ENCODE results near the gene FADS3.
"Not testable (repeated sequence)": the region's sequence is repeated elsewhere in the genome, so short reads cannot be mapped to it uniquely, and the experiment has no call there.

The FADS3 gene

DNA sequence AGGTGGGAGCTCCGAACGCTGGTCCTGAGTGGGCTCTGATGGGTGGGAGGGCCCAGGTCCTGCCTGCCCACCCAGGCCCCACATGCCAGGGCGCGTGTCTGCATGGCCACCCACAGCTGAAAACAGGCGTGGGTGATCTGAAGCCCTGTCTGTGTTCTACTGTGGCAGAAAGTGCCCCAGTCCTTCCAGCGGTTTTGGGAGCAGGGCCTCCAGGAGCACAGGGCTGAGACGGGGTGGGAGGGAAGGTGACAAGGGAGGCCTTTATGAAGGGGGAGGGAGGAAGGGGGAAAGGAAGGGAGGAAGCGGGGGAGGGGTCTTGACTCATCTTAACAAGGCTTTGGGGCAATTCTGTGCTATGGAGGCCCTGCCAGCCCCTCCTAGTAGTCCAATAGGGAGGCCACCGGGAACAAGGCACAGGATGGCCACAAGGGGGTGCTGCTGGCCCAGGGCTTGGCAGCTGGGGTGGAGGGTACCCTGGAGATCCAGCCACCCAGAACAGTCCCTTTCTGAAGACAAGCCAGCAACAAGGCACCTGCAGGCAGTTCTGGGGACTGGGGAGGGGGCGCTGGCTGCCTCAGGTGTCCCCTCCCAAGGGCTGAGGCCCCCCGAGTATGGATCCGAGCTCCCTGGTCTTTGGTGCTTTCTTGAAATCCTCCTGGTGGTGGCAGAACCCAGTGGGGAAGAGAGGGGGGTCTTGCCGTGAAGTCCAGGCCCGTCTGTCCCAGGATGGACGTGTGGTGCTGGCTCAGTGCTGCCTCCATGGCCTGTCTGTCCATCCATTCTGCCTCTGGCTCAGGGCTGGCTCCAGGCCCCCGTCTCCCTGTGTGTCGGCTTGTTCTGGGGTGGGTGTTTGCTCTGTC is 6.3 kb upstream of the FADS3 start:
- DNase-seq, result peak; percentile 80

GRCh38 chr11:61896665-61897386 is 5.5 kb upstream of the FADS3 start:
- DNase-seq, result no peak

DNA sequence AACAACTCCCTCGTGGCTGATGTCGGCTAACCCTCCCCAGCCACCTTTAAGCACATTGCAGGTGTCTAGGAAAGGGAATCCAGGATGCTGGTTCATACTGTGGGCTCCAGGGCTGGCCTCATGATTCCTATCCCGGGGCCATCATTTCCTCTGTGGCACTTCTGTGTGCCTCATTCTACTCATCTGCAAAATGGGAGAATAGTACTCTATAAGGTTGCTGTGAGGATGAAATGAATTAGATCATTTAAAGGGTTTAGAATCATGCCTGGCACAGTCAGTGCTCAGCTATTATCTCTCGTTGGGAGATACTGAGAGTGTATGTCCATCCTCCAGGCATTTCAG is 4.3 kb upstream of the FADS3 start:
- DNase-seq, result no peak

DNA sequence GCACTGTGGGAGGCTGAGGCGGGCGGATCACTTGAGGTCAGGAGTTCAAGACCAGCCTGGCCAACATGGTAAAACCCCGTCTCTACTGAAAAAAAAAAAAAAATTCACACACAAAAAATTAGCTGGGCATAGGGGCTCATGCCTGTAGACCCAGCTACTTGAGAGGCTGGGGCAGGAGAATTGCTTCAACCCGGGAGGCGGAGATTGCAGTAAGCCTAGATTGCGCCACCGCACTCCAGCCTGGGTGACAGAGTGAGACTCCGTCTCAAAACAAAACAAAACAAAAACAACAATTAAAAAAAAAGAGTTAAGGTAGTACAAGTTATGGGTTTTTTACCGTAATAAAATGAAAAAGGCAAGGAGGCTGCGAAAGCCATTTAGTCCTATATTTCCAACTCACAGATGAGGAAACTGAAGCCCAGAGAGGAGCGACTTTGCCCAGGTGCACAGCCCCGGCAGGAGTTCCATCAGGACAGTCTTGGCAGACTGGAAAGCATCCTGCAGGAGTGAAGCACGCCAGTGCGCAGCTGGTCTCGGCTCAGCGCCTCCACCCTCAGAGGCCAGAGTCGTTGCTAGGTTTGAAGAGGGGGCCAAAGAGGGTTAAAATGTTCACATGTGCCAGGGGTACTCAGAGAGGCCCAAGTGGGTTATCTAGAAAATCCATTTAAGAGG is 3.8 kb upstream of the FADS3 start:
- no peak for DNase-seq

DNA sequence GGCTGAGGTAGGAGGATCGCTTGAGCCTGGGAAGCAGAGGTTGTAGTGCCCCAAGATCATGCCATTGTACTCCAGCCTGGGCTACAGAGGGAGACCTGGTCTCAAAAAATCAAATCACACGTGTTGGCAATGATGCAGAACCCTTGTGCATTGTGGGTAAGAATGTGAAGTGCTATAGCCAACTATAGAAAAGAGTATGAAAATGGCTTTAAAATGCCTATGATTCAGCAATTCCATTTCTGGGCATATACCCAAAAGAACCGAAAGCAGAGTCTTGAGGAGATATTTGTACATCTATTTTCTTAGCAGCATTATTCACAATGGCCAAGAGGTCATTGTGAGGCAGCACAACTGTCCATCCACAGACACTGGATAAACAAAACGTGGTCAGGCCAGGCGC is 2.6 kb upstream of the FADS3 start:
- DNase-seq, result no peak

DNA sequence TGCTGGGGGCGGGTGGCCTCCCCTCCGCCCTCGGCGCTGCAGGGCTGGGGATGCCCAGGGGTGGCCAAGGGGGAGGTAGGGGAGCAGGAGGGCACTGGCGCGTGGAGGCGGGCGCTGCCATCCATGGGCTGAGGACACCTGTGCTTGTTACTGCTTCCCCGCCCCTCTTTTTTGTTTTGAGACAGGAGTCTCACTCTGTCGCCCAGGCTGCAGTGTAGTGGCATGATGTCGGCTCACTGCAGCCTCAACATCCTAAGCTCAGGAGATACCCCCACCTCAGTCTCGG is 683 bp upstream of the FADS3 start:
- DNase-seq, result peak; percentile 20

DNA sequence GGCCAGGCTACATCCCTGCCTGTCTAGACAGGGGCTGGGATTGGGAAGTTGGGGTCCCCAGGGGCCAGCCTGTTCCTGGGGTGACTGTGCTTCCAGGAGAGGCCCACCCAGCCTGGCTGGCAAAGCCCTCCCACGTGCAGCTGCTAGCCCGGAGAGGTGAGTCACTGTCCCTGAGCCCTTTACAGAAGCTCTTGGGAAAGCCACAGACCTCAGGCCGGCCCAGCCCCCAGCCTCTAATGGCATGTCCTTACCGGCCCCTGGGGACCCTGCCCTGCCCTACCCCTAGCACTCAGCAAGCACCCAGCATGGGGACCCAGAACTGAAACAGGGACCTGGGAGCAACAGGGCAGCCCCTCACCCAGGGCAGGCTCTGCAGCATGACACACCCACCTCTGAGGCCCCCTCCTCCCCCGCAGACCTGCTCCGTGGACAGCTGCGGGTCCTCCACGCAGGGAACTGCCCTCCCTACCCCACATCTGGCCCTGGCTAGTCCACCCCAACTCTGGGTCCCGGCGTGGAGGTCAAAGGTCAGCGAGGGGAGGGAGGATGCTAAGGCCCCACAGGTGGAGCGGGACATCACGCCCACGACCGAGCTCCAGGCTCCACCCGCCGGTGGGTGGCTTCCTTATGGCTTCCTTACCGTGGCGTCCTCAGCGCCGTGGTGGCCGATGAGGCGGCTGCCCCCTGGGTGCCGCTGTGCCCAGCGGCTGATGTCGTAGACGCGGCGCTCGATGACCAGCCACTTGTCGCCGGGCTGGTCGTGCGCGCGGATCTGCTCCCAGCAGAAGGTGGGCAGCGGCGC is 615 bp downstream of the FADS3 start:
- no peak for DNase-seq

- DNase-seq, result no peak
Measured at GRCh38 chr11:61889831-61890230, 1.5 kb downstream of the FADS3 start.

- DNase-seq, result no peak
Measured at GRCh38 chr11:61888590-61888989, 2.8 kb downstream of the FADS3 start.

DNA sequence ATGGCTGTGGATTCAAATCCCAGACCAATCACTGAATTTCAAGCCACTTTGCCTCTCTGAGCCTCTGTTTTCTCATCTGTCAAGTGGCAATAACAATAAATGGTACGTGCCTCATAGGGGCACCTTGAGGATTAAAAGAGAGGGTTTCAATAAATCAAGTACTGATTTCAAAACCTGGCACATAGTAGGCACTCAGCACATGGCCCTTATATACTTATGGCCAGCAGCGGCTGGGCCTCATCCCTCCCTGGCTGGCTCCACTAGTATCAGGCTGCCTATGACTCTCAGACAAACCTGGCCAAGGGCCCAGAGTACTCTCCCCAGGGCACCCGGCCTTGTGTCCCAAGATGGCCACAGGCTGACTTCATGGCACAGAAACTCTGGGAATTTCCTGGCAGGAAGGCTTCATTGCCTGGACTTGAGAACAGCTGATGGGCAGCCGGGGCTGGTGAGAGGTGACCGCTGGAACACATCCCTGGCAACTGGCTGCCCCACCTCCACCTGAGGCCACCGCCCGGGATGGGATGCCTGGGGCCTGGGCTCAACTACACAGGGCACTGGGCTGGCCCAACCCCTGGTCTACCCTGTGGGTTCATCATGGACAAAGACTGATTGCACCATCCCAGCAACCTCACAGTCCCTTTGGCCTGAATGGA is 3.4 kb downstream of the FADS3 start:
- no peak for DNase-seq

GRCh38 chr11:61886643-61887042 is 4.7 kb downstream of the FADS3 start:
- no peak for DNase-seq

GRCh38 chr11:61885784-61886580 is 5.4 kb downstream of the FADS3 start:
- no peak for DNase-seq

GRCh38 chr11:61885166-61885778 is 6.1 kb downstream of the FADS3 start:
- no peak for DNase-seq

GRCh38 chr11:61883947-61884346 is 7.4 kb downstream of the FADS3 start:
- no peak for DNase-seq

GRCh38 chr11:61883327-61883726 is 8.0 kb downstream of the FADS3 start:
- no peak for DNase-seq

- DNase-seq, result no peak
Measured at GRCh38 chr11:61882879-61883278, 8.5 kb downstream of the FADS3 start.

DNA sequence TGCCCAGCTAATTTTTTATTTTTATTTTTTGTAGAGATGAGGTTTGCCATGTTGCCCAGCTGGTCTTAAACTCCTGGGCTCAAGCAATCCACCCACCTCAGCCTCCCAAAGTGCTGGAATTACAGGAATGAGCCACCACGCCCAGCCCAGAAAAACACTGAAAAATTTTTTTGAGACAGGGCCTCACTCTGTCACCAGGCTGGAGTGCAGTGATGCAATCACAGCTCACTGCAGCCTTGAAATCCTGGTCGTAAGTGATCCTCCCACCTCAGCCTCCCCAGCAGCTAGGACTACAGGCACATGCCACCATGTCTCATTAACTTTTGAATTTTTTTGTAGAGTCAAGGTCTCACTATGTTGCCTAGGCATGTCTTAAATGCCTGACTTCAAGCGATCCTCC is 9.1 kb downstream of the FADS3 start:
- DNase-seq, result not testable (repeated sequence)

DNA sequence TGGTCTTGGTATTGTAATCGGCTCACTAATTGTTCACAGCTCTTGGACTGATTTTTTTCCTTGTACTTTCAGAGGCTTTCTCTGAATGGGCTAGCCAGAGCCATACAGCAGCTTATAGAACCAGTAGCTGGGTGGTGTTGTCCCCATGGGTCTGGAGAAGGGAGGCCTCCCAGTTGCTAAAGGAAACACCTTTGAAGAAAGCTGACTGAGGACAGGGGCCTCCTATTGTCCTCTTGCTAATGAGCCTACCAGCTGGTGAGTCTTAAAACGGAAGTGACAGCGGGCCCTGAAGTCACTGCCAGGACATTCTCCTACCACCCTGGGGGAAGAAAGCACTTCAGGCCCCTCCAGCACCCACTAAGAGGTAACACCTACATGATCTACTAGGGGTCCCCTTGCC is 9.9 kb downstream of the FADS3 start:
- DNase-seq, result no peak

- no peak for DNase-seq
Measured at GRCh38 chr11:61880454-61880853, 10.9 kb downstream of the FADS3 start.

GRCh38 chr11:61880031-61880430 is 11.3 kb downstream of the FADS3 start:
- DNase-seq, result no peak

DNA sequence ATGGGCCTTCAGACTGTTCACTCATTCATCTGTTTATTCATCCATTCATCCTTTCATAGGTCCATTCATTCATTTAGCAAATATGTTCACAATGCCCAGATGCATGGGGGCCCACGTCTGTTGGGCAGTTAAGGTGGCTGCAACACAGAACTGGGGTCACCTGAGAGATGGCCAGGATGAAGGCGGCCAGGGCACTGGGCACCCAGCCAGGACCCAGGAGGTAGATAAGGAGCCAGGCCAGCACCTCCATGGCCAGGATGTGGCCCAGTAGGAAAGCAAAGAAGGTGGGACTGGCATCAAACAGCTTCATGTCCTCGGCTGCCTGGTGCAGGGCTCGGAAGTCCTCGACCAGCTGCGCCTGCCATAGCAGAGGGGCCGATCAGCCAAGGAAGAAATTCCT is 12.2 kb downstream of the FADS3 start:
- DNase-seq, result no peak

Measured in stimulated activated CD4-positive, alpha-beta T cell treated with anti-CD3 and anti-CD28 coated beads, Interleukin-1b, Interleukin-23, amount 100 ng/mL, for 48 hours (primary cell).